Ovary (tissue), 9 donors: Measurements from ENCODE around the gene POMT1. TPM values are rescaled to one million over a fixed set of nuclear protein-coding genes. Genes with fewer than 3 reads are reported as not detected.

ENCODE experiments used
- DNase-seq, 5 donors: peaks; one replicate each; pipeline ENCODE4 v3.0.0-alpha.2; 2019 to 2020
- H3K27ac ChIP-seq, 2 donors: fragments of 200-600 bp; one replicate each; pipeline versions ENCODE4 v1.5.1 to v1.8.0; 2019 to 2022
- H3K27me3 ChIP-seq: fragments of 200-600 bp; one replicate; pipeline ENCODE4 v1.8.0; 2022
- H3K36me3 ChIP-seq: fragments of 200-600 bp; sonication (generic); one replicate; pipeline ENCODE4 v1.5.1; 2019
- H3K4me1 ChIP-seq: one replicate; pipeline ENCODE4 v1.8.1; 2013; ENCODE audit warnings: mild to moderate bottlenecking, moderate library complexity; ENCODE audit not compliant: insufficient read depth
- H3K4me3 ChIP-seq: fragments of 200-600 bp; sonication (generic); one replicate; pipeline ENCODE4 v1.5.1; 2017
- H3K9me3 ChIP-seq, 2 donors: fragments of 200-600 bp in 1 of 2; sonication (generic) in 1 of 2; one replicate each; pipeline versions ENCODE4 v1.5.1 to v1.8.1; 2013 to 2019; ENCODE audit warnings: mild to moderate bottlenecking in 1 of 2, moderate library complexity in 1 of 2
- EP300 ChIP-seq: sonication (generic); formaldehyde crosslinking; IDR thresholded peaks from one replicate; pipeline ENCODE4 v1.6.1; 2017; ENCODE audit warnings: antibody characterized with exemption
- POLR2A ChIP-seq: fragments of 450-650 bp; IDR thresholded peaks from one replicate; pipeline ENCODE4 v1.6.1; 2017; ENCODE audit warnings: antibody characterized with exemption, mild to moderate bottlenecking, moderate library complexity
- WGBS, 3 donors: extraction: QIAGEN DNeasy Blood & Tissue Kit in 1 of 3; methylation state at CpG; one replicate each; pipeline versions ENCODE4 v1.1.5 to v1.1.7; 2013 to 2017; 5-methylcytosine and 5-hydroxymethylcytosine counted together
- intact Hi-C, 4 donors: fragments of 100-400 bp; cut with DNase I; formaldehyde crosslinking; loops; one replicate each; pipeline versions ENCODE4 v1.11.0 to v1.15.1; 2022 to 2023
- polyA plus RNA-seq, 2 donors: library from polyadenylated mRNA; stranded (reverse); fragments of 200-250 nt in 1 of 2; fragments of 350-450 nt in 1 of 2; fragmentation: Illumina TruSeq in 1 of 2; extraction: RNeasy Lipid Tissue Mini Kit (QIAGEN cat#74804) in 1 of 2; gene quantifications; one replicate each; pipeline ENCODE4 v1.2.3, GENCODE V29; 2013 to 2014
- total RNA-seq, 7 donors: library from RNA; depleted of rRNA in 2 of 7; stranded (reverse); fragments of >200 nt in 2 of 7; fragmentation: NEBNext Ultra II Directional in 3 of 7; extraction: Animal tissue kit (Norgen Biotek cat#: 25700) in 3 of 7; gene quantifications; one replicate each; pipeline versions ENCODE4 v1.1.0 to v1.2.4, GENCODE V29; 2016 to 2023
- TF ChIP-seq, protein P1 (sequence below), 3 donors: fragments of 450-650 bp in 2 of 3; fragments of 200-600 bp in 1 of 3; IDR thresholded peaks; one replicate each; pipeline versions ENCODE4 v1.5.1 to v1.8.0; 2016 to 2022; ENCODE audit warnings: antibody characterized with exemption in 3 of 3, mild to moderate bottlenecking in 1 of 3
- donor health status: DM: no; HTN: no; CAD: no; lungs with moderate emphysema.
- donor health status: DM: no; HTN: no; CAD: no.
- donor health status: Bipolar disorder and iron deficiency.
- donor health status: DM: yes; HTN: yes; CAD: no.
- donor health status: DM: no; HTN: no; CAD: no.
- donor health status: DM: yes; HTN: yes; CAD: no.

POMT1 gene
- total and polyA plus RNA-seq, 9 donors = 14.6 to 30.8 (median 25.1) TPM

DNA sequence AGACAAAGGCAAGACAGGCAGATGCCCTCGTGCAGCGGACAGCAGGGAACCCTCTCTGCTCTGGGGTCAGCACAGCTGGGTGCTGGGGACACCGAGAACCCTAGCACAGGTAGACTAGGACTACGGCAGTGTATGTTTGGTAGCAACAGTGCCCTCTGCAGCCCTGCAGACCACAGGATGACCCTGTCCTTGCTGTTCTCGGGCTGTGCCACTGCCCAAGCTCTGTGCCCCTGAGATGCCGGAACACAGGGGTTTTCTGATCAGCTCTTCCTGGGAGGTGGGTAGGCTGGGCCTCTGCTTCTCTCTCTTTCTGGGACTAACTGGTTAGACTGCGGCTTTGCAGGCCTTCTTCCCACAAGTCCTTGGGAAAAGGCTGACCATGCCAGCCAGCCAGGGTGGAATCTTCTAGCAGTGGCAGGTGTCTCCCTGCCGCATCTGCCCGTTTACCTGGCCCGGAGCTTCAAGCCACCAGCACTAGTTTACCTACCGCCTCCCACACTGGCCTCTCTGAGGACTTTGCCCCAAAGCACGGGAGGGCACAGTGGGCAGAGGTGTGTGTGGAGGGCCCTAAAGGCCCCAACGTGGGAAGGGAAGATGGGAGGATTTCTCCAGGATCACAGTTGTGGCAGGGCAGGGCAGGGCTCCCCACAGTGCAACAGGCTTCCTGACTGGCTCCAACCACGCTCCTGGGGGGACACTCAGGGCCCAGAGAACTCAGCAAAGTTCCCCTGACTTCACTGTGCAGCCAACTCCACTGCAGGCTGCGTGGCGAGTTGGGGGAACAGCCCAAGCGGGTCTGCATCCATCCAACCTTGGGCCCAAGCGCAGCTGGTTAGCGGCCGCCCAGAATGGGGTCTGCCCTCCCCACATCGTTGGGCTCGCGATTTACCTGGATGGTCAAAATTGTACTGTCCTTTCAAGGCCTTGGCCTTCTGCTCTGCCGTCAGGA is 27.2 kb downstream of the POMT1 start:
- no peak for TF ChIP-seq EP300
- TF ChIP-seq, protein P1, sequence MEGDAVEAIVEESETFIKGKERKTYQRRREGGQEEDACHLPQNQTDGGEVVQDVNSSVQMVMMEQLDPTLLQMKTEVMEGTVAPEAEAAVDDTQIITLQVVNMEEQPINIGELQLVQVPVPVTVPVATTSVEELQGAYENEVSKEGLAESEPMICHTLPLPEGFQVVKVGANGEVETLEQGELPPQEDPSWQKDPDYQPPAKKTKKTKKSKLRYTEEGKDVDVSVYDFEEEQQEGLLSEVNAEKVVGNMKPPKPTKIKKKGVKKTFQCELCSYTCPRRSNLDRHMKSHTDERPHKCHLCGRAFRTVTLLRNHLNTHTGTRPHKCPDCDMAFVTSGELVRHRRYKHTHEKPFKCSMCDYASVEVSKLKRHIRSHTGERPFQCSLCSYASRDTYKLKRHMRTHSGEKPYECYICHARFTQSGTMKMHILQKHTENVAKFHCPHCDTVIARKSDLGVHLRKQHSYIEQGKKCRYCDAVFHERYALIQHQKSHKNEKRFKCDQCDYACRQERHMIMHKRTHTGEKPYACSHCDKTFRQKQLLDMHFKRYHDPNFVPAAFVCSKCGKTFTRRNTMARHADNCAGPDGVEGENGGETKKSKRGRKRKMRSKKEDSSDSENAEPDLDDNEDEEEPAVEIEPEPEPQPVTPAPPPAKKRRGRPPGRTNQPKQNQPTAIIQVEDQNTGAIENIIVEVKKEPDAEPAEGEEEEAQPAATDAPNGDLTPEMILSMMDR (IDR thresholded peaks at IDR 0.05) = no peak
- no peak for TF ChIP-seq POLR2A
- 45 to 55% (median 50%) methylated on average over 24 of the region's 24 CpGs for WGBS, 3 donors
- Histone ChIP-seq H3K36me3 (no peaks in the 10 kb centered on the region), H3K4me1 (peaks cover 7% of the 10 kb centered on the region), H3K9me3 (no peaks in the 10 kb centered on the region), H3K4me3 (peak overlapping the region; percentile 69), H3K27ac (peak overlapping the region in 1 of 2 donors; percentile 45), H3K27me3 (no peaks in the 10 kb centered on the region)
- DNase-seq = no peak
- intact Hi-C loops = loop anchor here in 1 of 4 donors (10.0 kb wide), 1 partner anchor 205 kb away; no protein-coding TSS in a partner anchor

DNA sequence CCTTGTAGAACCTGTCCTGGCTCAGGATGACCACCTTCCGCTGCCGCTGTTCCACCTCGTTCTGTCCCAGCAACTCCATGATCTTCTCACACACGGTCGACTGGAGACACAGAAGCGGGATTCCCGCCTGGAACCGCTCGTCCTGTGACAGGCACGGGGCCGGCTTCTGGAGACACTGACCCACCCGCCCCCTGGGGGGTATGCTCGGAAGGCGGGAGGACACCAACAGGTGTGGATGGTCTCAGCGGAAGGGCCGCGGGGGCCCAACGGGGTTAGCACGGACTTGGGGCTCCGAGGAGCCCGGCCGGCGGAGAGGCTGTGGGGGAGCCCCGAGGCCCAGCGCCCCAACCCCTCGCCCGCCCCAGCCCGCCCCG is 27.8 kb downstream of the POMT1 start:
- peak overlapping the region; percentile 69 for H3K4me3 ChIP-seq
- DNase-seq = peak; percentile 31 to 64 (median 49)
- TF ChIP-seq, protein P1 (IDR thresholded peaks at IDR 0.05) = no peak
- no peak for TF ChIP-seq EP300
- TF ChIP-seq POLR2A = no peak
- H3K36me3 ChIP-seq = no peaks in the 10 kb centered on the region
- H3K4me1 ChIP-seq = peaks cover 7% of the 10 kb centered on the region
- intact Hi-C loops = loop anchor here in 1 of 4 donors (10.0 kb wide), 1 partner anchor 204 kb away; no protein-coding TSS in a partner anchor
- peak overlapping the region; percentile 4 to 45 for H3K27ac ChIP-seq
- no peaks in the 10 kb centered on the region for H3K9me3 ChIP-seq
- H3K27me3 ChIP-seq = no peaks in the 10 kb centered on the region
- 1 to 3% (median 1%) methylated on average over 26 to 29 of the region's 29 CpGs for WGBS, 3 donors

DNA sequence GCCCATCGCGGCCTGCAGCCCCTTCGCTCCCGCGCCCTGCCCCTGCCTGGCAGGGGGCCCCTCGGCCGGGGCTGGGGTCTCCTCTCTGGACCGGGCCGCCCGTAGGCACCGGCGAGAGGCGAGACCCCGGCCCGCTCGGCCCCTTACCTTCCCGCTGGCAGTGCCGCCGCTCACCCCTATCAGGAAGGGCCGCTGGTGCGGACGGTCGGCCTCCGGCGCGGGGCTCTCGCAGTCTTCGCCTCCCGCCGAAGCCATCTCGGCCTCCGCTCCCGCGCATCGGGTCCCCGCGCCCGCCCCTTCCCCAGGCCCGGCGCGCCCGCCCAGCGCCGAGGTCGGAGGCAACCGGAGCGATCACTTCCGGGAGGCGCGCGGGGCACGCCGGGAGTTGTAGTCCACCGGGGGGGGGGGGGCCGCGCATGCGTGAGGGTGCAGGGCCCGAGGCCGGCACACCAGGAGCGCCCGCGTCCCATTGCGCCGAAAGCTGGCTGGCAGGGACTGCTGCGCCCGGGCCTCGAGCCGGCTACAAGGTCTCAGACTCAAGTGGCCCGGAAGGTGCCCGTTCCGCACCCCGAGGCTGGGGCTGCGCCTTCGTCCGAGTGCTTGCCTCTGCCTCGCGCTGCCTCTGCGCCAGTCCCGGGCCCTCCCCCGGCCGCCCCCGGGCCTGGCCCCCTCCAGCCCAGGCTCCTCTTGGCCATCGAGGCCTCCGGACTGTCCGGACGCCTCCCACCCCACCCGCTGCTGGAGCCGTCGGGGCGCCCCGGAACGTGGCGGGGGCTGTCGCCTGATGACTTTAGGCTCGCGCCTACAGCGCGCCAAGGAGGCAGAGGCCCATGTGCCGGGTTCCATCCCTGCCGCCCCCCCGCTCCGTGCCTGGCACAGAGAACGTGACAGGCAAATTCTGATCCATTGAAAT is 28.5 kb downstream of the POMT1 start, which contains the start of gene UCK1:
TSS of gene UCK1 (minus strand) at position 344 of the 913 bp plus-strand sequence. CDS start at position 255, 89 bp downstream.
- peaks cover 7% of the 10 kb centered on the region for H3K4me1 ChIP-seq
- peak within 1 kb of the TSS; percentile 4 to 45 for H3K27ac ChIP-seq
- no peaks in the 10 kb centered on the region for H3K9me3 ChIP-seq
- WGBS, 3 donors = 4 to 9% (median 4%) methylated on average over 35 to 101 of the region's 103 CpGs
- peak within 1 kb of the TSS; percentile 69 for H3K4me3 ChIP-seq
- H3K36me3 ChIP-seq = no peaks in the 10 kb centered on the region
- peak; percentile 74 to 85 (median 81) for DNase-seq
- H3K27me3 ChIP-seq = no peaks in the 10 kb centered on the region
- TF ChIP-seq, protein P1 (IDR thresholded peaks at IDR 0.05) = peak in 1 of 3 donors; percentile 14
- peak; percentile 42 for TF ChIP-seq POLR2A
- no peak for TF ChIP-seq EP300
- intact Hi-C loops = loop anchor here in 1 of 4 donors (10.0 kb wide), 1 partner anchor 204 kb away; no protein-coding TSS in a partner anchor

DNA sequence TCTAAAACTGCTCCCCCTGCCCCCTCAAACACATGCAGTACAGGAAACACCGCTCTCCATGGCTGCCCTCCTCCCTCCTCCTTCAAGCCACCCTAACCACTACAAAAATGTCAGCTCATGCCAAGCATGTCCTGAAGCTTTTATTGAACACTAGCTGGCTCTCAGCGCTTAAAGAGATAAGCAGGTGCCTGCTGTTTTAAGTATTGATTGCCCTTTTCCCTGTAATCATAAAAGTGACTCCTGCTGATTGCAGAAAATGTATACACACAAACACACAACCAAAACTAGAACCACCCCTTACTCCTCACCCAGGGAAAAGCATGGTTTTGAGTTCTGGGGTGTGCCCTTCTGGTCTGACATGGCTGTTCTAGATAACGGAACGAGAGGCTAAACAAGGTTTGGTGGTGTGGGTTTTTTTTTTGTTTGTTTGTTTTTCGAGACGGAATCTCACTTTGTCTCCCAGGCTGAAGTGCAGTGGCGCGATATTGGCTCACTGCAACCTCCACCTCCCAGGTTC is 32.1 kb downstream of the POMT1 start:
- WGBS, 3 donors = 53 to 60% (median 58%) methylated on average over 8 of the region's 8 CpGs
- Histone ChIP-seq H3K4me1 (peaks cover 7% of the 10 kb centered on the region), H3K27me3 (no peaks in the 10 kb centered on the region), H3K9me3 (no peaks in the 10 kb centered on the region), H3K27ac (no peak overlapping the region), H3K36me3 (no peaks in the 10 kb centered on the region), H3K4me3 (no peak overlapping the region)
- intact Hi-C loops = loop anchor here in 1 of 4 donors (10.0 kb wide), 1 partner anchor 200 kb away; no protein-coding TSS in a partner anchor
- no peak for DNase-seq
- TF ChIP-seq POLR2A (no peak), EP300 (no peak)
- TF ChIP-seq, protein P1 (IDR thresholded peaks at IDR 0.05) = no peak
